ENCODE data around the gene EFCAB6. TPM values are rescaled to one million over a fixed set of nuclear protein-coding genes. Genes with fewer than 3 reads are reported as not detected.
A peak's percentile ranks its signal among the peaks of the same experiment; 100 is the strongest.

EFCAB6 gene
- total RNA-seq, 2 donors from 2014 or later: 0.12 to 1.3 TPM

- H3K27me3 Mint-ChIP-seq: no peaks in the 10 kb centered on the region
- no peak for ATAC-seq
- H3K36me3 Mint-ChIP-seq: no peaks in the 10 kb centered on the region
- H3K4me3 Mint-ChIP-seq: no peak overlapping the region
- H3K4me1 Mint-ChIP-seq (ENCODE audit: low read depth in 2 of 2): peaks cover 0 to 10% of the 10 kb centered on the region in 2 donors
- H3K9me3 Mint-ChIP-seq: no peaks in the 10 kb centered on the region
- no peak overlapping the region for H3K27ac Mint-ChIP-seq
- no peak for DNase-seq (ENCODE audit: low spot score)
Measured at GRCh38 chr22:43483669-43484068, 328.4 kb downstream of the EFCAB6 start.

GRCh38 chr22:43483266-43483665 is 328.8 kb downstream of the EFCAB6 start:
- peaks cover 0 to 10% of the 10 kb centered on the region in 2 donors for H3K4me1 Mint-ChIP-seq (ENCODE audit: low read depth in 2 of 2)
- no peaks in the 10 kb centered on the region for H3K36me3 Mint-ChIP-seq
- no peak overlapping the region for H3K27ac Mint-ChIP-seq
- ATAC-seq (no peak), DNase-seq (ENCODE audit: low spot score) (no peak)
- no peak overlapping the region for H3K4me3 Mint-ChIP-seq
- no peaks in the 10 kb centered on the region for H3K27me3 Mint-ChIP-seq
- no peaks in the 10 kb centered on the region for H3K9me3 Mint-ChIP-seq

GRCh38 chr22:43482318-43482625 is 329.8 kb downstream of the EFCAB6 start:
- Mint-ChIP-seq H3K27ac (no peak overlapping the region), H3K4me1 (ENCODE audit: low read depth in 2 of 2) (peaks cover 0 to 10% of the 10 kb centered on the region in 2 donors), H3K27me3 (no peaks in the 10 kb centered on the region), H3K36me3 (no peaks in the 10 kb centered on the region), H3K9me3 (no peaks in the 10 kb centered on the region), H3K4me3 (no peak overlapping the region)
- ATAC-seq (no peak), DNase-seq (ENCODE audit: low spot score) (no peak)

- Mint-ChIP-seq H3K27me3 (no peaks in the 10 kb centered on the region), H3K4me1 (ENCODE audit: low read depth in 2 of 2) (peaks cover 0 to 10% of the 10 kb centered on the region in 2 donors), H3K27ac (peak overlapping the region; percentile 15 to 44), H3K4me3 (peak overlapping the region; percentile 71), H3K9me3 (no peaks in the 10 kb centered on the region), H3K36me3 (no peaks in the 10 kb centered on the region)
- no peak for DNase-seq (ENCODE audit: low spot score)
- peak in 1 of 2 donors; percentile 21 for ATAC-seq
Measured at GRCh38 chr22:43481568-43482317, 330.4 kb downstream of the EFCAB6 start.

GRCh38 chr22:43479962-43480361 is 332.1 kb downstream of the EFCAB6 start:
- no peak overlapping the region for H3K27ac Mint-ChIP-seq
- no peaks in the 10 kb centered on the region for H3K9me3 Mint-ChIP-seq
- H3K36me3 Mint-ChIP-seq: no peaks in the 10 kb centered on the region
- DNase-seq (ENCODE audit: low spot score) (no peak), ATAC-seq (no peak)
- H3K27me3 Mint-ChIP-seq: no peaks in the 10 kb centered on the region
- peaks cover 0 to 10% of the 10 kb centered on the region in 2 donors for H3K4me1 Mint-ChIP-seq (ENCODE audit: low read depth in 2 of 2)
- no peak overlapping the region for H3K4me3 Mint-ChIP-seq

GRCh38 chr22:43479301-43479950 is 332.7 kb downstream of the EFCAB6 start:
- Mint-ChIP-seq H3K27me3 (no peaks in the 10 kb centered on the region), H3K4me1 (ENCODE audit: low read depth in 2 of 2) (peaks cover 0 to 10% of the 10 kb centered on the region in 2 donors), H3K4me3 (no peak overlapping the region), H3K9me3 (no peaks in the 10 kb centered on the region), H3K27ac (no peak overlapping the region), H3K36me3 (no peaks in the 10 kb centered on the region)
- no peak for DNase-seq (ENCODE audit: low spot score)
- ATAC-seq: no peak

Other genes starting within 250 kb of the EFCAB6 start
- gene SULT4A1, start 50.2 kb upstream of the EFCAB6 start, total RNA-seq: not detected
- gene PNPLA5, start 79.7 kb upstream of the EFCAB6 start, total RNA-seq: not detected
- gene PNPLA3, start 111.5 kb upstream of the EFCAB6 start, total RNA-seq: under 1 TPM; 0.14 to 0.47 TPM
- gene SAMM50, start 143.1 kb upstream of the EFCAB6 start, total RNA-seq: 10 to 100 TPM; 45.5 to 46.5 TPM
- gene PARVB, start 212.0 kb upstream of the EFCAB6 start, total RNA-seq: 10 to 100 TPM; 16.9 to 61.3 TPM

Data from natural killer cell treated with Interleukin-12 subunit alpha and Interleukin-12 subunit beta and Interleukin-15 and Interleukin-18, amount 100 ng/mL, for 72 hours (primary cell).